ENCODE measurements around the gene ADAMTS8. TPM values are rescaled to one million over a fixed set of nuclear protein-coding genes. Genes with fewer than 3 reads are reported as not detected.

ADAMTS8 gene
- total RNA-seq, 6 experiments from 2014 or later = 0.11 TPM; not detected in 5

DNA sequence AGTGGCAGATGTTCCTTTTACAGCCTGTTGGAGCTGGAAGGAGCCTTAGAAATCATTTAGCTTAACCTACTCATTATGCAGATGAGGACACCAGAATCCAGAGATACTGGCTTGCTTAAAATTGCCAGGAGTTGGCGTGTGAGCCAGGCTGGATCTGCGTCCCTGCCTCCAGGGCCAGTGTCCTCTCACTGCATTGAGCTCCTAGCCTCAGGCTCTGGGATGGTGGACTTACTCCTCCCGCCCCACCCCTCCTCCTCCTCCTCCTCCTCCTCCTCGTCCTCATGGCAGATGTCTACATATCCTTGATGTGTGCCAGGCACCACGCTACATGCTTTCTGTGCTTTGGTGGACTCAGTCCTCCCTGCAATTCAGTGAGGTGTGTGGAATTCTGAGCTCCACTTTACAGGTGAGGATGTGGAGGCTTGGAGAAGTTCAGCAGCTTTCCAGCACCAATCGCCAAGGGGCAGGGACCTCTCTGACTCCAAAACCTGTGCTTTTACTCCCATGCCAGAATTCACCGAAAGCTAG is 44.1 kb upstream of the ADAMTS8 start:
- Histone ChIP-seq H3K36me3 (no peaks in the 10 kb centered on the region), H3K27ac (no peak overlapping the region), H3K27me3 (no peaks in the 10 kb centered on the region), H3K9me3 (no peaks in the 10 kb centered on the region), H3K4me1 (no peaks in the 10 kb centered on the region), H3K4me3 (no peak overlapping the region)
- DNase-seq (no peak), ATAC-seq (no peak)
- intact Hi-C loops (cut with DNase I) = no loop called here
- TF ChIP-seq, protein P1, sequence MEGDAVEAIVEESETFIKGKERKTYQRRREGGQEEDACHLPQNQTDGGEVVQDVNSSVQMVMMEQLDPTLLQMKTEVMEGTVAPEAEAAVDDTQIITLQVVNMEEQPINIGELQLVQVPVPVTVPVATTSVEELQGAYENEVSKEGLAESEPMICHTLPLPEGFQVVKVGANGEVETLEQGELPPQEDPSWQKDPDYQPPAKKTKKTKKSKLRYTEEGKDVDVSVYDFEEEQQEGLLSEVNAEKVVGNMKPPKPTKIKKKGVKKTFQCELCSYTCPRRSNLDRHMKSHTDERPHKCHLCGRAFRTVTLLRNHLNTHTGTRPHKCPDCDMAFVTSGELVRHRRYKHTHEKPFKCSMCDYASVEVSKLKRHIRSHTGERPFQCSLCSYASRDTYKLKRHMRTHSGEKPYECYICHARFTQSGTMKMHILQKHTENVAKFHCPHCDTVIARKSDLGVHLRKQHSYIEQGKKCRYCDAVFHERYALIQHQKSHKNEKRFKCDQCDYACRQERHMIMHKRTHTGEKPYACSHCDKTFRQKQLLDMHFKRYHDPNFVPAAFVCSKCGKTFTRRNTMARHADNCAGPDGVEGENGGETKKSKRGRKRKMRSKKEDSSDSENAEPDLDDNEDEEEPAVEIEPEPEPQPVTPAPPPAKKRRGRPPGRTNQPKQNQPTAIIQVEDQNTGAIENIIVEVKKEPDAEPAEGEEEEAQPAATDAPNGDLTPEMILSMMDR (IDR thresholded peaks at IDR 0.05) = no peak
- no peak for TF ChIP-seq POLR2A (IDR thresholded peaks at IDR 0.05)
- WGBS (ENCODE audit: insufficient coverage, low coverage, low lambda C conversion rate, missing lambda C conversion rate) = 83% methylated on average over 1 of the region's 7 CpGs

DNA sequence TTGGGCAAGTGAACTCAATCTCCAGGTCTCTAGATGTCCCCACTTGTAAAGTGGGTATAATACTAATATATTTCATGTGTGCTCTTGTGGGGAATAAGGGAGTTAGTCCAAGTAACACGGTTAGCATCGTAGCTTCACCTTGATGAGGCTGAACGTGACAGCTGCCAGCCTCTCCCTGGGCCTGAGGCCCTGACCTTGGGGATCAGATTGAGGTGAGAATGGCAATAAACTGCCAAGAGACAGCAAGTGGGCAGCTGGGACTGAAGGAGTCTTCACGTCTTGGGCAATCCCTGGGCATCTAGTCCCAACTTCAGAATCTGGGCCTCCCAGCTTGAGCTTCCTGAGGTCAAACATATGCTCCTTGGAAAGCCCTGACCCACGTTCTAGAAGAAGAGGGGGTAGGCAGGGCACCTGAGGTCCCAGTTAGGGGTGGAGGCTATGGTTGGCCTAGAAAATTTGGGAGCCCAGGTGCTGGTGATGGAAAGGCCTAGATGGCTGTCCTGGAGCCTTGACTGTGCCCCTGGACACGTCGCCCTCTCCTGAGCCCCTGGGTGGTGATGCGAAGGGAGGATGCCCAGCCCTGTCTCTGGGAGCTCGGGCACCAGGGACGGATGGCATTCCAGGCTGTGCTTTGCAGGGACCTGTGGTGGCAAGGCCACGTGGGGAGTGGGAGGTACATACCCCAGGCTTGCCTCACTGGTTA is 43.5 kb upstream of the ADAMTS8 start:
- Histone ChIP-seq H3K4me3 (no peak overlapping the region), H3K27me3 (no peaks in the 10 kb centered on the region), H3K27ac (no peak overlapping the region), H3K9me3 (no peaks in the 10 kb centered on the region), H3K4me1 (no peaks in the 10 kb centered on the region), H3K36me3 (no peaks in the 10 kb centered on the region)
- DNase-seq = no peak
- TF ChIP-seq POLR2A (IDR thresholded peaks at IDR 0.05) = no peak
- TF ChIP-seq, protein P1 (IDR thresholded peaks at IDR 0.05) = no peak
- no peak for ATAC-seq
- 37% methylated on average over 2 of the region's 11 CpGs for WGBS (ENCODE audit: insufficient coverage, low coverage, low lambda C conversion rate, missing lambda C conversion rate)
- intact Hi-C loops (cut with DNase I) = no loop called here

DNA sequence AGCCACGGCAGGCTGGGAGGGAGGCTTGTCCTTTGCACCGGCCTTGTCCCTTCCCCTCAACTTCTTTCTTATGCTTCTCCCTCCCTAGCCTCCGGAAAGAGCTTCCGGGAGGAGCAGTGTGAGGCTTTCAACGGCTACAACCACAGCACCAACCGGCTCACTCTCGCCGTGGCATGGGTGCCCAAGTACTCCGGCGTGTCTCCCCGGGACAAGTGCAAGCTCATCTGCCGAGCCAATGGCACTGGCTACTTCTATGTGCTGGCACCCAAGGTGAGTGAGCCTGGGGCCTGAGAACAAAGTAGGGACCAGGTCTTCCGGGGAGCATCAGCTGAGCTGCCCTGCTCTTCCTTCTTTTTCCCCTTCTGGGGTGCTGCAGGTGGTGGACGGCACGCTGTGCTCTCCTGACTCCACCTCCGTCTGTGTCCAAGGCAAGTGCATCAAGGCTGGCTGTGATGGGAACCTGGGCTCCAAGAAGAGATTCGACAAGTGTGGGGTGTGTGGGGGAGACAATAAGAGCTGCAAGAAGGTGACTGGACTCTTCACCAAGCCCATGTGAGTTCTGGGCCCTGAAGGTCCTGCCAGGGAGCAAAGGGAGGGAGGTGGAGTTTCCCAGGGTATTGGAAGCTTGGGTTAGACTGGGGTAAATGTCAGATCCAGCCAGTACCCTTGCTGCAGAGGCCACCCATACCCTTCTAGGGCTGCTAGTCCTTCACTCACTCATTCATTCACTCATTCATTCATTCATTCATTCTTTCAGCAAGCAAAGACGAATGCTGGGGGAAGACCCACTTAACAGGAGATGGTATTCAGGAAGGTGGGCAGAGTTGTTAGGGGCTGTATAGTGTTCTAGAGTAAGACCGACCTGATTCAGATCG is 42.7 kb upstream of the ADAMTS8 start:
- Histone ChIP-seq H3K9me3 (no peaks in the 10 kb centered on the region), H3K4me3 (no peak overlapping the region), H3K4me1 (no peaks in the 10 kb centered on the region), H3K27me3 (no peaks in the 10 kb centered on the region), H3K36me3 (no peaks in the 10 kb centered on the region), H3K27ac (no peak overlapping the region)
- DNase-seq (no peak), ATAC-seq (no peak)
- WGBS (ENCODE audit: insufficient coverage, low coverage, low lambda C conversion rate, missing lambda C conversion rate) = 65% methylated on average over 15 of the region's 20 CpGs
- intact Hi-C loops (cut with DNase I) = no loop called here
- TF ChIP-seq, protein P1 (IDR thresholded peaks at IDR 0.05) = no peak
- TF ChIP-seq POLR2A (IDR thresholded peaks at IDR 0.05) = no peak

DNA sequence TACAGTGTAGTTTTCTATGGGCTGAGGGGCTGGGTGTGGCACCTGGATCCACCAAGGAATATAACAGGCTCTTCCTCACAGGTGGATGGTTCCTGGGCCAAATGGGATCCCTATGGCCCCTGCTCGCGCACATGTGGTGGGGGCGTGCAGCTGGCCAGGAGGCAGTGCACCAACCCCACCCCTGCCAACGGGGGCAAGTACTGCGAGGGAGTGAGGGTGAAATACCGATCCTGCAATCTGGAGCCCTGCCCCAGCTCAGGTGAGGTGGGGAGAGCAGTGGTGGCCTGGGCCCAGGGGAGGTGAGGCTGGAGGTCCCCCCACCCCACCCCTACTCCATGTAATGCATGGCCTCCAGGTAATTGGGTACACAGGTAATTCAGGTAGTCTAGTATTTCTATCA is 40.8 kb upstream of the ADAMTS8 start:
- intact Hi-C loops (cut with DNase I) = no loop called here
- no peaks in the 10 kb centered on the region for H3K36me3 ChIP-seq
- ATAC-seq = no peak
- no peak overlapping the region for H3K4me3 ChIP-seq
- WGBS (ENCODE audit: insufficient coverage, low coverage, low lambda C conversion rate, missing lambda C conversion rate) = 43% methylated on average over 1 of the region's 6 CpGs
- no peaks in the 10 kb centered on the region for H3K4me1 ChIP-seq
- no peaks in the 10 kb centered on the region for H3K9me3 ChIP-seq
- TF ChIP-seq, protein P1 (IDR thresholded peaks at IDR 0.05) = no peak
- no peak for TF ChIP-seq POLR2A (IDR thresholded peaks at IDR 0.05)
- no peak for DNase-seq
- no peaks in the 10 kb centered on the region for H3K27me3 ChIP-seq
- H3K27ac ChIP-seq = no peak overlapping the region

Data from right lobe of liver (tissue), 6 donors.